AG10803 (cell line): ENCODE measurements around the gene AQP5.

Experiments used
- DNase-seq: peaks from one replicate; pipeline ENCODE4 v3.0.0; 2010; ENCODE audit warnings: low read depth
- H3K4me3 ChIP-seq: 2 replicates; pipeline ENCODE4 v1.5.1; 2011; ENCODE audit warnings: mild to moderate bottlenecking, low read length, control low read depth
- CTCF ChIP-seq: conservative IDR thresholded peaks from 2 replicates; pipeline ENCODE4 v1.5.1; 2011; ENCODE audit warnings: mild to moderate bottlenecking, low read length, control low read depth, inconsistent platforms

Gene AQP5

GRCh38 chr12:49967042-49967776 lies 5.5 kb downstream of the AQP5 start:
- peak; percentile 82 for TF ChIP-seq CTCF
- DNase-seq = peak; percentile 74
- H3K4me3 ChIP-seq = peak overlapping the region; percentile 56

- no peak for DNase-seq
- TF ChIP-seq CTCF = no peak
- H3K4me3 ChIP-seq = peak overlapping the region; percentile 56
Observed at GRCh38 chr12:49967777-49968250, 6.1 kb downstream of the AQP5 start.

- no peak for TF ChIP-seq CTCF
- H3K4me3 ChIP-seq = no peak overlapping the region
- no peak for DNase-seq
Observed at GRCh38 chr12:49968471-49968870, 6.8 kb downstream of the AQP5 start.

GRCh38 chr12:49969027-49969426 lies 7.4 kb downstream of the AQP5 start:
- DNase-seq = no peak
- no peak overlapping the region for H3K4me3 ChIP-seq
- TF ChIP-seq CTCF = no peak

GRCh38 chr12:49969651-49970429 lies 8.2 kb downstream of the AQP5 start:
- no peak for TF ChIP-seq CTCF
- no peak for DNase-seq
- no peak overlapping the region for H3K4me3 ChIP-seq

GRCh38 chr12:49970658-49971057 lies 9.0 kb downstream of the AQP5 start:
- TF ChIP-seq CTCF = no peak
- DNase-seq = no peak
- H3K4me3 ChIP-seq = no peak overlapping the region

GRCh38 chr12:49971141-49971540 lies 9.5 kb downstream of the AQP5 start:
- DNase-seq = no peak
- H3K4me3 ChIP-seq = no peak overlapping the region
- TF ChIP-seq CTCF = no peak
